ENCODE results near the gene ARHGAP30. TPM values are rescaled to one million over a fixed set of nuclear protein-coding genes. Genes with fewer than 3 reads are reported as not detected.

The ARHGAP30 gene
- polyA plus RNA-seq, 1 of the 3 experiments (the other 2 are of a cell fraction), result not detected

GRCh38 chr1:161088587-161089110 lies 19.0 kb upstream of the ARHGAP30 start:
- Histone ChIP-seq H3K4me2 (no peak overlapping the region), H3K9me2 (no peaks in the 10 kb centered on the region), H3K9me3 (no peaks in the 10 kb centered on the region), H3K9ac (no peak overlapping the region), H3K4me1 (ENCODE audit: control insufficient read depth in 1 of 2, insufficient read depth in 2 of 2, low read depth in 1 of 2, low read length in 1 of 2) (peaks cover under 1 to 15% of the 10 kb centered on the region in 2 experiments; a peak in 2 of 4 replicates), H2AFZ (ENCODE audit: low read depth) (no peak overlapping the region), H3K4me3 (ENCODE audit: low read depth in 2 of 2, low read length in 1 of 2) (no peak overlapping the region), H3F3A (replicated peaks; ENCODE audit: insufficient read depth) (no peaks in the 10 kb centered on the region), H3K27me3 (ENCODE audit: insufficient read depth) (no peaks in the 10 kb centered on the region), H3K79me2 (ENCODE audit: insufficient read depth) (no peaks in the 10 kb centered on the region), H4K20me1 (ENCODE audit: insufficient read depth) (no peaks in the 10 kb centered on the region), H3K36me3 (replicated peaks in 1 of 2; ENCODE audit: control insufficient read depth in 1 of 2, insufficient read depth in 2 of 2, low read length in 1 of 2) (no peaks in the 10 kb centered on the region), H3K27ac (ENCODE audit: low read depth in 2 of 2, low read length in 1 of 2) (no peak overlapping the region)
- WGBS (ENCODE audit: low lambda C conversion rate), result 77% methylated on average over 1 of the region's 3 CpGs
- DNase-seq, result no peak
- no peak for TF ChIP-seq RAD21 (IDR thresholded peaks at IDR 0.05; ENCODE audit: low read length)
- no peak for TF ChIP-seq MXI1 (IDR thresholded peaks at IDR 0.05; ENCODE audit: low read depth, low read length)
- TF ChIP-seq RCOR1 (IDR thresholded peaks at IDR 0.05; ENCODE audit: low read length), result no peak
- TF ChIP-seq FOXM1 (IDR thresholded peaks at IDR 0.05; ENCODE audit: low read depth), result no peak
- no peak for TF ChIP-seq EZH2phosphoT487 (IDR thresholded peaks at IDR 0.05; ENCODE audit: borderline replicate concordance, low read depth)
- TF ChIP-seq NRF1 (IDR thresholded peaks at IDR 0.05; ENCODE audit: low read depth, low read length), result no peak
- TF ChIP-seq TCF12 (IDR thresholded peaks at IDR 0.05), result no peak
- TF ChIP-seq USF2 (IDR thresholded peaks at IDR 0.05; ENCODE audit: borderline replicate concordance, low read depth, low read length), result no peak
- TF ChIP-seq FOSL2 (IDR thresholded peaks at IDR 0.05; ENCODE audit: borderline replicate concordance, low read depth), result 0 out of 2 replicates have a peak, but pooled peaks have one; percentile 38
- CTCF ChIA-PET, result interaction anchor here (0.7 to 22.7 kb wide), 2 partner anchors 8 to 18 kb away, joined by 3 to 198 read pairs; partner anchors contain the start of gene KLHDC9
- POLR2A ChIA-PET, result interaction anchor here (1.0 kb wide), 1 partner anchor 9 kb away, joined by 3 read pairs; the partner anchor contains the start of gene KLHDC9

- Histone ChIP-seq H3K36me3 (replicated peaks in 1 of 2; ENCODE audit: control insufficient read depth in 1 of 2, insufficient read depth in 2 of 2, low read length in 1 of 2) (no peaks in the 10 kb centered on the region), H3K79me2 (ENCODE audit: insufficient read depth) (no peaks in the 10 kb centered on the region), H3F3A (replicated peaks; ENCODE audit: insufficient read depth) (no peaks in the 10 kb centered on the region), H3K9ac (no peak overlapping the region), H3K9me3 (no peaks in the 10 kb centered on the region), H3K4me2 (no peak overlapping the region), H3K27ac (ENCODE audit: low read depth in 2 of 2, low read length in 1 of 2) (no peak overlapping the region), H2AFZ (ENCODE audit: low read depth) (no peak overlapping the region), H3K9me2 (no peaks in the 10 kb centered on the region), H3K4me1 (ENCODE audit: control insufficient read depth in 1 of 2, insufficient read depth in 2 of 2, low read depth in 1 of 2, low read length in 1 of 2) (peaks cover 8 to 13% of the 10 kb centered on the region in 2 experiments; a peak in 2 of 4 replicates), H4K20me1 (ENCODE audit: insufficient read depth) (no peaks in the 10 kb centered on the region), H3K27me3 (ENCODE audit: insufficient read depth) (no peaks in the 10 kb centered on the region), H3K4me3 (ENCODE audit: low read depth in 2 of 2, low read length in 1 of 2) (no peak overlapping the region)
- WGBS (ENCODE audit: low lambda C conversion rate), result 72% methylated on average over 4 of the region's 4 CpGs
- ChIA-PET CTCF (interaction anchor here (1.1 to 22.7 kb wide), 2 partner anchors 10 to 116 kb away, joined by 3 to 198 read pairs; partner anchors contain the start of genes KLHDC9 and NDUFS2), POLR2A (no interaction called here)
- no peak for TF ChIP-seq CTCF (IDR thresholded peaks at IDR 0.05)
- DNase-seq, result no peak
These were observed 16.8 kb upstream of the ARHGAP30 start for GRCh38 chr1:161086457-161086856.

Data from SK-N-SH (cell line).